HepG2 (cell line): ENCODE measurements around the gene ZNF677. TPM values are rescaled to one million over a fixed set of nuclear protein-coding genes. Genes with fewer than 3 reads are reported as not detected.
"Not testable (repeated sequence)": the region's sequence is repeated elsewhere in the genome, so short reads cannot be mapped to it uniquely, and the experiment has no call there.

ENCODE experiments used
- ATAC-seq: fragments of 200-7000 bp; cut with Tn5 transposase; 3 replicates; pipeline ENCODE4 v1.9.1; 2020; ENCODE audit warnings: mild to moderate bottlenecking, moderate library complexity
- BruUV-seq: library from RNA; stranded (reverse); fragments of 400-500 nt; replicated peaks from 2 replicates; lab custom pipeline; 2021; lab: Mats Ljungman, UMichigan
- CTCF ChIA-PET: fragments of 300-600 bp; formaldehyde crosslinking; extraction: SDS; loops from one replicate; lab custom pipeline; 2021; ENCODE audit warnings: low total read pairs, inconsistent platforms, low intra/inter-chr PET ratio; lab: Yijun Ruan, JAX
- POLR2A ChIA-PET: fragments of 350-600 bp; sonication (Branson Sonifier 250); formaldehyde crosslinking; loops from one replicate; lab custom pipeline; 2020; ENCODE audit warnings: antibody characterized with exemption, inconsistent platforms; lab: Yijun Ruan, JAX
- DNase-seq: peaks from one replicate; pipeline ENCODE4 v3.0.0-alpha.2; 2015; ENCODE audit warnings: low spot score
- FAIRE-seq: peaks from 3 replicates; lab custom pipeline; 2011; peaks lifted over from hg19 to GRCh38; lab: Jason Lieb, UNC
- H2AFZ ChIP-seq: one replicate; pipeline ENCODE4 v1.6.1; 2011; ENCODE audit warnings: low read length, inconsistent platforms
- H3K27ac ChIP-seq: fragments of 300-600 bp; 3 replicates; pipeline ENCODE4 v1.8.0; 2011; ENCODE audit warnings: mixed run types, mild to moderate bottlenecking, mixed read lengths, low read length, inconsistent platforms; ENCODE audit not compliant: insufficient read depth; ENCODE audit errors: extremely low read length
- H3K27me3 ChIP-seq, 2 experiments: fragments of 200-600 bp in 1 of 2; 2 replicates in 1 of 2; 3 replicates in 1 of 2; pipeline versions ENCODE4 v1.6.0 to v1.8.0; 2011; ENCODE audit warnings: low read length in 2 of 2, mild to moderate bottlenecking in 2 of 2, moderate library complexity in 2 of 2, inconsistent platforms in 1 of 2; ENCODE audit not compliant: insufficient read depth in 2 of 2, control insufficient read depth in 1 of 2
- H3K36me3 ChIP-seq, 2 experiments: fragments of 200-600 bp in 1 of 2; replicated peaks in 1 of 2; 2 replicates in 1 of 2; 3 replicates in 1 of 2; pipeline versions ENCODE4 v1.5.1 to v1.8.0; 2011; ENCODE audit warnings: low read length in 2 of 2, inconsistent platforms in 1 of 2; ENCODE audit not compliant: insufficient read depth in 2 of 2, control insufficient read depth in 1 of 2
- H3K4me1 ChIP-seq: 2 replicates; pipeline ENCODE4 v1.5.1; 2012; ENCODE audit warnings: low read length, inconsistent platforms; ENCODE audit not compliant: insufficient read depth
- H3K4me2 ChIP-seq: 2 replicates; pipeline ENCODE4 v1.6.0; 2011; ENCODE audit warnings: low read depth, low read length, inconsistent platforms
- H3K4me3 ChIP-seq, 3 experiments: fragments of 200-600 bp in 1 of 3; sonication (generic), shearing (Covaris generic) in 1 of 3; replicated peaks in 1 of 3; 2 replicates each; pipeline ENCODE4 v1.5.1; 2011 to 2016; ENCODE audit warnings: low read length in 3 of 3, inconsistent platforms in 2 of 3, low read depth in 2 of 3, mild to moderate bottlenecking in 2 of 3, control low read depth in 1 of 3, mixed read lengths in 1 of 3; ENCODE audit not compliant: insufficient read depth in 1 of 3
- H3K79me2 ChIP-seq: one replicate; pipeline ENCODE4 v1.6.1; 2011; ENCODE audit warnings: low read length, inconsistent platforms; ENCODE audit not compliant: insufficient read depth
- H3K9ac ChIP-seq: 2 replicates; pipeline ENCODE4 v1.6.0; 2011; ENCODE audit warnings: mild to moderate bottlenecking, low read depth, low read length, inconsistent platforms; ENCODE audit not compliant: insufficient read depth
- H3K9me3 ChIP-seq: 2 replicates; pipeline ENCODE4 v1.5.1; 2012; ENCODE audit warnings: mild to moderate bottlenecking, low read length
- H4K20me1 ChIP-seq: 2 replicates; pipeline ENCODE4 v1.6.0; 2011; ENCODE audit warnings: inconsistent platforms, mild to moderate bottlenecking, low read length, moderate library complexity; ENCODE audit not compliant: insufficient read depth
- ZBTB33 ChIP-seq: sonication (generic); formaldehyde crosslinking; IDR thresholded peaks from 2 replicates; pipeline ENCODE4 v1.4.0; 2020; ENCODE audit warnings: missing genetic modification reagents
- WGBS: methylation state at CpG from one replicate; pipeline ENCODE4 v1.1.6; 2017; ENCODE audit warnings: low lambda C conversion rate; 5-methylcytosine and 5-hydroxymethylcytosine counted together
- in situ Hi-C: cut with HindIII; loops from 2 replicates; pipeline ENCODE4 v1.10.0; 2017; ENCODE audit warnings: low pct_unique_long_range_greater_than_20kb; ENCODE audit not compliant: extremely low pct_ligation_motif_present
- intact Hi-C: fragments of 100-400 bp; cut with micrococcal nuclease; formaldehyde crosslinking; loops from one replicate; pipeline ENCODE4 v1.10.0; 2022; ENCODE audit not compliant: unreplicated experiment
- polyA plus RNA-seq, 8 experiments: library from polyadenylated mRNA; depleted of rRNA in 3 of 8; stranded (reverse) in 7 of 8; unstranded in 1 of 8; fragments of >200 nt; fragmentation: Illumina TruSeq in 4 of 8; extraction: Trizol in 4 of 8; gene quantifications; 2 replicates each; pipeline versions ENCODE4 v1.2.1 to v1.2.3, GENCODE V29; 2011 to 2016; ENCODE audit warnings: low read depth in 4 of 8, missing spikeins in 1 of 8, mixed read lengths in 1 of 8; ENCODE audit not compliant: insufficient read depth in 1 of 8
- total RNA-seq, 5 experiments: library from RNA; depleted of rRNA; stranded (reverse); fragments of >200 nt; fragmentation: Illumina TruSeq; extraction: Trizol; gene quantifications; 2 replicates each; pipeline ENCODE4 v1.2.3, GENCODE V29; 2016; ENCODE audit warnings: low read depth in 1 of 5

The ZNF677 gene
- total and polyA plus RNA-seq, 2 of the 13 experiments (the other 11 are each of a cell fraction or from before 2014, with no cell fraction given): not detected

DNA sequence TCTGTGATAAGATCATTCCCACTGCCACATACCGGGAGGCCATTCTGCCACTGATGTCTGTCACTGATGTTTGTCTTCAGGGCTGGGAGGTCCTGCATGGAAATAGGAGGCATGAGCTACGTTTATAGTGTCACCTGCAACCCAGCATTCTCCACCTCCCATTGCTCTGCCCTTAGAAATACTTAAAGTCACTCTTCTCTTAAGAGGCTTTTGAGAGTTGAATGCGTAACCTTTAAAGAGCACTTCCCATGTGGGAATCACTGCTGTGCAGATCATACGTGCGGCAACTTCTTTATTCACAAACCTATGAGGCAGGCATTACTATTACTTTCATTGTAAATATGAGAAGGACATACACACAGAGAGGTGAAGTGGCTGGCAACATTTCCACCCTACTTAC, 12.9 kb upstream of the ZNF677 start, which contains the start of gene VN1R4:
Gene VN1R4 (minus strand): TSS at position 101 of the 400 bp plus-strand sequence. CDS start 58 bp downstream, at position 43.
- H3K4me2 ChIP-seq, H3K27ac ChIP-seq, H3K79me2 ChIP-seq, H3K36me3 ChIP-seq, H3K9ac ChIP-seq, ATAC-seq, BruUV-seq, intact Hi-C loops, CTCF ChIA-PET, H3K4me3 ChIP-seq, POLR2A ChIA-PET, H2AFZ ChIP-seq, H3K4me1 ChIP-seq, DNase-seq, in situ Hi-C loops, H4K20me1 ChIP-seq, H3K27me3 ChIP-seq: not testable (repeated sequence)
- FAIRE-seq: peak; percentile 48
- H3K9me3 ChIP-seq: peaks cover 49% of the 10 kb centered on the region
- 82% methylated on average over 3 of the region's 5 CpGs for WGBS

GRCh38 chr19:53257715-53258342, 3.2 kb upstream of the ZNF677 start, which contains the start of gene VN1R2:
TSS of gene VN1R2 (plus strand) at chr19:53258292. CDS start at chr19:53258376, 84 bp downstream.
- H3K4me3 ChIP-seq, H3K9ac ChIP-seq, H3K4me2 ChIP-seq, H3K4me1 ChIP-seq, H3K36me3 ChIP-seq, POLR2A ChIA-PET, DNase-seq, ATAC-seq, H4K20me1 ChIP-seq, H2AFZ ChIP-seq, FAIRE-seq, intact Hi-C loops, CTCF ChIA-PET, H3K27me3 ChIP-seq, H3K27ac ChIP-seq, in situ Hi-C loops, H3K79me2 ChIP-seq, BruUV-seq: not testable (repeated sequence)
- H3K9me3 ChIP-seq: peaks cover 59% of the 10 kb centered on the region
- TF ChIP-seq ZBTB33 (CRISPR knock-in tag): peak; percentile 43; the same call in 1 of the 2 replicates
- 52% methylated on average over 12 of the region's 14 CpGs for WGBS
